Spleen (tissue), 11 donors: ENCODE data around the gene ENPEP. TPM values are rescaled to one million over a fixed set of nuclear protein-coding genes. Genes with fewer than 3 reads are reported as not detected.
"Not testable (repeated sequence)": the region's sequence is repeated elsewhere in the genome, so short reads cannot be mapped to it uniquely, and the experiment has no call there.

Experiments used
- DNase-seq: peaks from one replicate; pipeline ENCODE4 v3.0.0-alpha.2; 2020
- H3K27ac ChIP-seq, 8 donors: fragments of 200-600 bp; sonication (generic) in 7 of 8; 1 replicate in 4 of 8; 2 replicates in 4 of 8; pipeline versions ENCODE4 v1.5.0 to v1.8.0; 2016 to 2021; ENCODE audit warnings: inconsistent platforms in 4 of 8, mild to moderate bottlenecking in 4 of 8, moderate library complexity in 1 of 8
- H3K27me3 ChIP-seq, 7 donors: fragments of 200-600 bp; sonication (generic) in 6 of 7; replicated peaks in 1 of 7; 1 replicate in 4 of 7; 2 replicates in 3 of 7; pipeline versions ENCODE4 v1.5.0 to v1.8.0; 2016 to 2021; ENCODE audit warnings: inconsistent platforms in 3 of 7, mild to moderate bottlenecking in 1 of 7
- H3K36me3 ChIP-seq, 6 donors: fragments of 200-600 bp; sonication (generic) in 5 of 6; 1 replicate in 4 of 6; 2 replicates in 2 of 6; pipeline versions ENCODE4 v1.5.0 to v1.8.0; 2016 to 2021; ENCODE audit warnings: inconsistent platforms in 2 of 6
- H3K4me1 ChIP-seq, 6 donors: fragments of 200-600 bp; sonication (generic) in 5 of 6; 1 replicate in 3 of 6; 2 replicates in 3 of 6; pipeline versions ENCODE4 v1.5.0 to v1.8.0; 2016 to 2021; ENCODE audit warnings: inconsistent platforms in 3 of 6
- H3K4me3 ChIP-seq, 8 donors: fragments of 200-600 bp; sonication (generic) in 7 of 8; 1 replicate in 4 of 8; 2 replicates in 4 of 8; pipeline versions ENCODE4 v1.5.0 to v1.8.0; 2016 to 2021; ENCODE audit warnings: inconsistent platforms in 4 of 8, mild to moderate bottlenecking in 4 of 8, moderate library complexity in 2 of 8
- H3K9me3 ChIP-seq, 8 donors: fragments of 200-600 bp; sonication (generic) in 7 of 8; 1 replicate in 4 of 8; 2 replicates in 4 of 8; pipeline versions ENCODE4 v1.5.0 to v1.8.0; 2016 to 2021; ENCODE audit warnings: inconsistent platforms in 4 of 8
- CTCF ChIP-seq, 11 experiments: fragments of 200-600 bp in 7 of 11; fragments of 450-650 bp in 4 of 11; sonication (generic) in 4 of 11; IDR thresholded peaks in 8 of 11; conservative IDR thresholded peaks in 3 of 11; 1 replicate in 7 of 11; 2 replicates in 4 of 11; pipeline versions ENCODE4 v1.4.0 to v1.8.0; 2016 to 2021; ENCODE audit warnings: antibody characterized with exemption in 11 of 11, inconsistent platforms in 4 of 11, mild to moderate bottlenecking in 1 of 11
- POLR2A ChIP-seq, 3 donors: fragments of 450-650 bp; IDR thresholded peaks; one replicate each; pipeline ENCODE4 v1.5.1; 2017; ENCODE audit warnings: antibody characterized with exemption in 3 of 3, mild to moderate bottlenecking in 1 of 3
- POLR2AphosphoS5 ChIP-seq, 3 donors: sonication (generic); formaldehyde crosslinking; IDR thresholded peaks; one replicate each; pipeline ENCODE4 v1.5.1; 2017; ENCODE audit warnings: antibody characterized with exemption in 3 of 3
- WGBS, 5 donors: extraction: QIAGEN DNeasy Blood & Tissue Kit in 3 of 5; methylation state at CpG; one replicate each; pipeline versions ENCODE4 v1.1.5 to v1.1.7; 2013 to 2018; 5-methylcytosine and 5-hydroxymethylcytosine counted together
- intact Hi-C: fragments of 100-400 bp; cut with DNase I; formaldehyde crosslinking; loops from one replicate; pipeline ENCODE4 v1.15.0; 2023; ENCODE audit warnings: low total_unique reads
- polyA plus RNA-seq, 3 donors: library from polyadenylated mRNA; stranded (reverse); fragments of 200-250 nt; gene quantifications; one replicate each; pipeline ENCODE4 v1.2.1, GENCODE V29; 2013
- total RNA-seq, 7 donors: library from RNA; depleted of rRNA in 3 of 7; stranded (reverse); fragments of >200 nt in 3 of 7; fragmentation: NEBNext Ultra II Directional in 4 of 7; extraction: Animal tissue kit (Norgen Biotek cat#: 25700) in 4 of 7; gene quantifications; one replicate each; pipeline versions ENCODE4 v1.1.0 to v1.2.1, GENCODE V29; 2016 to 2021
- donor health status: healthy with polysubstance abuse.
- donor health status: DM: no; HTN: no; CAD: no; lungs with moderate emphysema.
- donor health status: DM: no; HTN: no; CAD: no.
- donor health status: Bipolar disorder and iron deficiency.
- donor health status: healthy.
- donor health status: DM: no; HTN: no; CAD: no.
- donor health status: DM: yes; HTN: yes; CAD: no.

Gene ENPEP
- total and polyA plus RNA-seq, 10 donors: 1.8 to 48.3 (median 30.3) TPM

- Histone ChIP-seq H3K27ac (no peak overlapping the region), H3K4me3 (no peak overlapping the region), H3K4me1 (no peaks in the 10 kb centered on the region), H3K36me3 (no peaks in the 10 kb centered on the region), H3K27me3 (no peaks in the 10 kb centered on the region), H3K9me3 (no peaks in the 10 kb centered on the region)
- 79 to 100% (median 87%) methylated on average over 1 of the region's 1 CpG for WGBS, 5 donors
- TF ChIP-seq CTCF (IDR thresholded peaks at IDR 0.05 in 8 of 11, conservative IDR thresholded peaks at IDR 0.05 in 3 of 11): no peak
- TF ChIP-seq POLR2A (IDR thresholded peaks at IDR 0.05): no peak
- no peak for TF ChIP-seq POLR2AphosphoS5 (IDR thresholded peaks at IDR 0.05)
- intact Hi-C loops: no loop called here
- no peak for DNase-seq
These were observed 74.3 kb downstream of the ENPEP start for GRCh38 chr4:110550260-110550659.

GRCh38 chr4:110553197-110553596, 77.2 kb downstream of the ENPEP start:
- intact Hi-C loops: no loop called here
- 74 to 85% (median 82%) methylated on average over 2 of the region's 2 CpGs for WGBS, 5 donors

GRCh38 chr4:110567214-110567613, 91.3 kb downstream of the ENPEP start:
- WGBS, 5 donors: 77 to 93% (median 84%) methylated on average over 6 of the region's 6 CpGs

More at GRCh38 chr4:110553197-110553596, 77.2 kb downstream of the ENPEP start:
- Histone ChIP-seq H3K27me3 (peaks cover 0 to 4% (median 0%) of the 10 kb centered on the region in 7 donors), H3K9me3 (no peaks in the 10 kb centered on the region), H3K4me1 (no peaks in the 10 kb centered on the region), H3K36me3 (no peaks in the 10 kb centered on the region), H3K4me3 (no peak overlapping the region), H3K27ac (no peak overlapping the region)
- TF ChIP-seq POLR2A (IDR thresholded peaks at IDR 0.05) (no peak), POLR2AphosphoS5 (IDR thresholded peaks at IDR 0.05) (no peak), CTCF (IDR thresholded peaks at IDR 0.05 in 8 of 11, conservative IDR thresholded peaks at IDR 0.05 in 3 of 11) (no peak)
- DNase-seq: no peak

GRCh38 chr4:110576696-110577095, 100.7 kb downstream of the ENPEP start:
- H3K36me3 ChIP-seq, H3K4me1 ChIP-seq, H3K4me3 ChIP-seq, H3K27me3 ChIP-seq, intact Hi-C loops, H3K27ac ChIP-seq, DNase-seq: not testable (repeated sequence)
- peaks cover 0 to 15% (median 0%) of the 10 kb centered on the region in 8 donors for H3K9me3 ChIP-seq
- WGBS, 5 donors: 86 to 94% (median 93%) methylated on average over 2 of the region's 2 CpGs

More at GRCh38 chr4:110567214-110567613, 91.3 kb downstream of the ENPEP start:
- Histone ChIP-seq H3K27ac (no peak overlapping the region), H3K9me3 (peaks cover 0 to 3% (median 0%) of the 10 kb centered on the region in 8 donors), H3K4me1 (no peaks in the 10 kb centered on the region), H3K4me3 (no peak overlapping the region), H3K27me3 (peaks cover 0 to 6% (median 0%) of the 10 kb centered on the region in 7 donors), H3K36me3 (no peaks in the 10 kb centered on the region)
- DNase-seq: no peak
- no peak for TF ChIP-seq CTCF (IDR thresholded peaks at IDR 0.05 in 8 of 11, conservative IDR thresholded peaks at IDR 0.05 in 3 of 11)
- no peak for TF ChIP-seq POLR2AphosphoS5 (IDR thresholded peaks at IDR 0.05)
- no peak for TF ChIP-seq POLR2A (IDR thresholded peaks at IDR 0.05)
- intact Hi-C loops: no loop called here
